Stimulated activated naive CD4-positive, alpha-beta T cell (primary cell): Measurements from ENCODE around the gene STIM1.

ENCODE experiments used
- DNase-seq, 6 experiments: peaks; one replicate each; lab custom pipeline; 2025; lab: John Stamatoyannopoulos, UW

Gene STIM1

GRCh38 chr11:3830730-3831129 lies 24.7 kb upstream of the STIM1 start:
- no peak for DNase-seq

DNA sequence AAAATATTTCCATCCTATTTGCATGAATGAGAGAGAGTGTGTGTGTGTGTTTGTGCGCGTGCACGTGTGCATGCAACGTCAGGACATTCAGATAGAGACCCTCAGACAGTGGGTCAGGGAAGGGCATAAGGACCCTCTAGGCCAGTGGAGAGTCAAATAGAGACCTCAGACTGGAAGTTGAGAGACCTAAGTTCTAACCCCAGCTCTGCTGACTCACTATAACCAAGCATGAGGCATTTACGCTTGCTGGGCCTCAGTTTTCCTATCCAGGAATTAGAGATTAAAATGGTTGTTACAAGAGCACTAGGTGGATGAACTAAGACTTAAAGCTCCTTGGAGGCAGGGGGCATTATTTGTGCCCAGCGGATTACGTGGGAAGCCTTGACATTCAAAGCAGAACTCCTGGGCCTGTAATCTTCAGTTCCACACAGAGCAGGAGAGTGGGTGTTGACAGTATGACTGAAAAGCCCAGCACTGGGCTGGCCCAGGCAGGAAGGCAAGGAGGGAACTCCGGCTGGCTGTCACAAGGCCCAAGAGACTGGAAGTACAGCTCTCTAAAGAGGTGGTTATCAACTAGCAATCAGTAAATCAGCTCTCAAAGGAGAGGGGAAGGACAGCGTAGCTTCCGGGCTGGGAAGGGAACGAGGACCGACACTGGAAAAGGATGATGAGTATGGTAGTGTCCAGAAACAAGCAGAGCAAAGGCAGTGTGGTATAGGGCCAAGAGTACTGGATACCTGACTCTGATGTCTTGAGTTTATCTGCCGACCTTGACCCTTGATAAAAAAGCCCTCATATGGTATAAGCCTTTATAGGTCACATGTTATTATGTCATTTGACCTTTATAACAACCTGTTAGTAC lies 23.9 kb upstream of the STIM1 start:
- peak in 1 of 6 experiments; percentile 11 for DNase-seq

DNA sequence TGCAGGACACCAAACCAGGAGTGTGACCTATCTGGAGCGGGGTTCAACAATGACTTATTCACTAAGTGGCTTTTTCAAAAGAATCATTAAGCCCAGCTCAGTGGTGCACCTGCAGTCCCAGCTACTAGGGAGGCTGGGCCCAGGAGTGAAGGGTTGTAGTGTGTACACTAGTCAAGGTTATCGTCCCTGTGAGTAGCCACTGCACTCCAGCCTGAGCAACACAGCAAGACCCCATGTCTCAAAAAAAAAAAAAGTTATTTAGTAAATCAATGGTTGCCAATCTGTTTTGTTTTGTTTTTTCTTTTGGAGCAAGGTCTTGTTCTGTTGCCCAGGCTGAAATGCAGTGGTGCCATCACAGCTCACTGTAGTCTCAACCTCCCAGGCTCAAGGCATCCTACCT lies 22.6 kb upstream of the STIM1 start:
- DNase-seq, result no peak

DNA sequence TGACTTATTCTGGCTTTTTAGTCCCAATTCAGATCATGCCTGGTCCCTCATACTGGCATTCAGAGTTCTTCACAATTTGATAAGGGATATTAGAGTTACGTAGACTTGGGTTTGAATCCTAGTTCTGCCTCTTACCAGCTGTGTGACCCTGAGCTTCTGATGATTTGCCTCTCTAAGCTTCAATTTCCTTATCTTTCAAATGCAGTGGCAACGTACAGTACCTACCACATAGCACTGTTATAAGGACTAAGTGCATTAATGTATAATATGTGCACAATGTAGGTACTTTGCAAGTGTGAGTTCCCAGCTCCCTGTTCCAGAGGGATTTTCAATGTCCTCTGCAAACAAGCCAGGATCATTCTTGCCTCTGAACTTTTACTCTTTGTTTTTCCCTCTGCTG lies 22.0 kb upstream of the STIM1 start:
- DNase-seq, result no peak

DNA sequence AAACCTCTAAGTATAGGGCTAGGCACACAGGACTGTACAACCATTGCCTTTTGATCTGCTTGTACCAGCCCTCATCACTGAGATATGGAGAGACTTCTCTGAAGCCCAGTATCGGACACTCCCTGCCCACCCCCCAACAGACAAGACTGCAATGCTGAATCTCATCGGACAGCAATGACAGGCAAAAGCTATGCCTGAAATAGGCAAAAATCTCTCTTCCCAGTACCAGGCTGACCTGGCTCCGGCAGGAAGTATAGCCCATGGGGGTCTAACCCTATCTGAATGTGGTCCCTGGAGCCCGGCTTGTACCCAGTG lies 21.2 kb upstream of the STIM1 start:
- DNase-seq, result no peak

GRCh38 chr11:3834664-3835461 lies 20.6 kb upstream of the STIM1 start:
- peak in 1 of 6 experiments; percentile 12 for DNase-seq

- DNase-seq, result no peak
These were observed 19.7 kb upstream of the STIM1 start for GRCh38 chr11:3835751-3836150.

- peak; percentile 26 to 56 (median 42) for DNase-seq
These were observed 18.6 kb upstream of the STIM1 start for GRCh38 chr11:3836903-3837302.

DNA sequence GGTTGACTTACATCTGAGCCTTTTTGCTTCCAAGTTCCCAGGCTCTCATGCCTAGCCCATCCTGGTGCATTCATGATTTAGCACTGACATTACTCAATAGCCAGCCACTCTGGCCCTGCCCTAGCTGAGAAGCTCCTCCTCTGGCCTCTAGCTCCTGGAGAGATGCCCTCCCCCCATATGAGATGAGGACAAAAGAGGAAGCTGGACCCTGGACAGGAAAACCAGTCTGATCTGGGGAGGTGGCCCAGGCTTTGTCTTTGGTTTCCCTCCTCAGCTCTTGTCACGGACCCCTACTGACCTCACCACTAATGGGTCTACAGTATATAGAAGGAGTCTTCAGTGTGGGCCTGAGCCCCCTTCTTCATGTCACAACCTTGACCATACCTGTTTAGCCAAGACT lies 17.7 kb upstream of the STIM1 start:
- DNase-seq, result no peak

- no peak for DNase-seq
These were observed 17.0 kb upstream of the STIM1 start for GRCh38 chr11:3838504-3838903.

DNA sequence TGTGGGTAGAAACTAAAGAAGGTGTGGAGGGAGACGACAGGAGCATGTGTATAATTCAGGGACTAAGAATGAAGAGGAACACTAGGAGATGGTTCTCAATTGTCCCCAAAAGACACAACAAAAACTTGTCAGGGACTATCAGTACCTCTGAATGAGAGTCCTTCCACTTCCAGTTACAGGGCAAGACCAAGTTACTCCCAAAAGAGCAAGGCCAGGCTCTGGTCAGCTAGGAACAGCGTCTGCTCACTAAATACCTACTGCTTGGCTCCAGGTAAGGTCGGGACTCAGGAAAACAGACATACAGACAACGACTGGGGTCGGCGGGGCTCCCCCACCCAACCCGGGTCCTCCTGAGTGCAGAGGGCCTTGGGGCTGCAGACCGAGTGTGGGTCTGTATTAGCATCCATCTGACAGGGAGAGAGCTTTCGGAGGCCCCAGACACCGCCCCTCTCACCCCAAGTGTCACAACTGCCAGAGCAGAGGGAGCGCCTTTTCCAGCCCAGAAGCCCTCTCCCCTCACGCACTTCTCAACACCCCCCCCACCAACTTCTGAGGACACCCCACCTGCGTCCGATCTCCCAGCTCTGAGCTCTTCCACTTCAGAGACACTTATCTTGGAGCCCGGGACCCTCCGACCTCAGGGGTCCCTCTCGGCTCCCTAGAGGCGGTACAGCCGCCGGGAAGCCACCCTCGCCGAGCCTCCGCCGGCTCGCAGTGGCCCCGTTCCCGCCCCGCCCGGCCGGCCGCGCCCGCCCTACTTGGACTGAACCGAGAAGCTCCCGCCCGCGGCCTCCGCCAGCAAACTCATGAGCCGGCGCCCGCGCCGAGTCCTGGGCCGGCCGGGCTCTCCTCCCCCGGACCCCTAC lies 15.2 kb upstream of the STIM1 start:
- DNase-seq, result peak; percentile 26 to 69 (median 54)

DNA sequence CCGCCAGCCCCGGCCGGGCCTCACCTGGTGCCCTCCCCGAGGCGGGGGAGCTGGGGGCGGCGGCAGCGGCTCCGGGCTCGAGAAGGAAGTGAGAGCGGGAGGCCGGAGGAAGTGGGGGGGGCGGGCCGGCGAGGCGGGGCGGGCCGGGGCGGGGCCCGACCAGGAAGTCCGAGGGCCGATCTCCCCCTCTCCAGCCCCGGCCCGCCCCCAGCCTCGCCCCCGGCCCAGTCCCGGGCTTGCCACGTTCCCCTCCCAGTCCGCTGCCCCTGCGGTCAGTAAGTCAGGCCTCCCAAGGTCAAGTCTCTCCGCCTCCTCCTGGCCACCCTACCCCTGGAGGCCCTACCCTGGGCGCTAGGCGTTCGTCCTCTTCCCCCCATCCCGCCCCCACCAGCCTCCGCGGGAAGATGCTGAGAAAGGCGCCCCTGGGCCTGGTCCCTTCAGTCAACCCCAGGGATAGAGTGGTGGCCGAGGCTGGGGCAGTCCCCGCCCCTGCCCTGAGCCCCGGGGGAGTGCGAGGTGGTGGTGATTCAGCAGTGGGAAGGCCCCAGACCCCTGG lies 14.5 kb upstream of the STIM1 start, which contains the start of gene RHOG:
Gene RHOG (minus strand): TSS at position 90 of the 556 bp plus-strand sequence. CDS start 12,821 bp downstream, outside the sequence.
- DNase-seq, result peak in 5 of 6 experiments; percentile 44 to 74 (median 62)

DNA sequence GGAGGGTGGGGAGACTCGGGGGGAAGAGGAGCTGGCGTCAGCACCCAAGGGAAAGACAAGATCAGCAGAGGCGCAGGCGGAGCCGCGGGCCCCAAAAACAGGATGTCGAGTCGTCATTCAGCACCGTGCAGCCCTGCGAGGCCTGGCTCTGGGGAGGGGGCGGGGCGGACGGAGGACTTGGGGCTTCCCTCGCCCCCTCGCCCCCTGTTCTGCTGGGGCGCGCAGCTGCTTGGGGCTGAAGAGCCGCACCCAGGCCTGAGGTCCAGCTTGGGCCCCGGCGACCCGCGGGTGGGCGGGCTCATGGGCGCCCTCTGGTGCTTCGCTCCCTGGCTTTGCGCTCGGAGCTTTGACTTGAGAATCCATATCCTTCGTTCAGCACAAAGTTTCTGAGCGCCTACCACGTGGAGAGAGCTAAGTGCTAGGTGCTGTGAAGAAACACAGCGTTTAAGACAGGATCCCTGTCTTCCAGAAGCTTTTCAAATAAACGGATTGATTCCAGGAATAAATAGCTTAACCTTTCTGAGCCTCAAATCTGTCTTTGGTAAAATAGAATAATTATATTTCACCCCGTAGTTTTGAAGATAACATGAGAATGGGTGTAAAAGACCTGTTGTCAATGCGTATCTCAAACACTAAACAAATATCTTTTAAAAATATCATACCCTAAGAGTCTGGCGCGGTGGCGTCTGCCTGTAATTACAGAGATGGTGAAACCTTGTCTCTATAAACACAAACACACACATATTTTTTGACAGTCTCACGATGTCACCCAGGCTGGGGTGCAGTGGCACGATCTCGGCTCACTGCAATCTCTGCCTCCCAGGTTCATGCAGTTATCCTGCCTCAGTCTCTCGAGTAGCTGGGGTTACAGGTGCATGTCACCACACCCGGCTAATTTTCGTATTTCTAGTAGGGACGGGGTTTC lies 13.8 kb upstream of the STIM1 start:
- DNase-seq, result peak; percentile 88 to 97 (median 94)

DNA sequence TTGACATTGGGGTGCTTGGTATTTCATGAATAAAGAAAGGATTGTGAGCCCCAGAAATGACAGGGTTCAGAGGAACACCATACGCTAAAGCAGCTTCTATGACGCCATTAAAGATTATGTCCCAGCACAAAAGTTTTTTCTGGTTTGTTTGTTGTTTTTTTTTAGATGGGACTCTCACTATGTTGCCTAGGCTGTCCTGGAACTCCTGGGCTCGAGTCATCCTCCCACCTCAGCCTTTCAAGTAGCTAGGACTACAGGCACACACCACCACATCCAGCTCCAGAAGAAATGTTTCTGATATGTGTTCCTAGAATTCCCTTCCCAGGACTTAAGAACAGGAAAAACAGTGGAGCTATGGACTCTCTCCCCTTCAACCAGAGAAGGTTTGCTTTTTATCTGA lies 12.1 kb upstream of the STIM1 start:
- DNase-seq, result no peak

GRCh38 chr11:3845246-3845645 lies 10.2 kb upstream of the STIM1 start:
- no peak for DNase-seq

GRCh38 chr11:3845670-3846069 lies 9.8 kb upstream of the STIM1 start:
- DNase-seq, result no peak

DNA sequence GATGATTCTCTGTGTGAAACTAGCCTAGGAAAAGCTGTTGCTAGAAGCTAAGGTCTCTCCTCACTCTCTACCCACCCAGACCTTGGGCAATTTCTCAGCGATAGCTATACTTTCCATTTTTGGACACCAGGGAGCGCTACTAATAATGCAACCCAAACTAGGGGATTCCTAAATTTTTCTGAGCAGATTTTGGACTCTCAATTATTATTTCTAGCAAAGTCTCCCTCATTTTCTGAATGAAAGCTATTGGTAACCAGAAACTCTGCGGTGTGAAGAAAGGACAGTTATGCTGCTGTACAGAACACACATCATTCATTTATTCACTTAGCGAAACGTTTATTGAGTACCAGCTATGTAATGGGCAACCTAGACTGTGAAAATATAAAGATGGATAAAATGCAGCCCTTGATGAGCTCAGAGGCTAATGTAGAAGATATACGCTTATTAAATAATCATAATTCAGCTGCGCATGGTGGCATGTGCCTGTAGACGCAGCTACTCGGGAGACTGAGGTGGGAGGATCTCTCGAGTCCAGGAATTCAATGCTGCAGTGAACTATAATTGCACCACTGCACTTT lies 6.1 kb upstream of the STIM1 start:
- DNase-seq, result peak in 4 of 6 experiments; percentile 19 to 74 (median 58)

DNA sequence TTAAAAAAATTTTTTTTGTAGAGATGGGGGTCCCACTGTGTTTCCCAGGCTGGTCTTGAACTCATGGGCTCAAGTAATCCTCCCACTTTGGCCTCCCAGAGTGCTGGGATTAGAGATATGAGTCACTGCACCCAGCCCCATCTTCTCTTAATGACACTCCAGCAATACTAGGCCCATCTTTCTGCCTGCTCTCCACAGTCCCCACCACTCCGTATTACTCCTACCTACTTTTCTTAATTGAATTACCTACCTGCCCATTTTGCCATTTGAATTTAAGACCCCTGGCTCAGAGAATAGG lies 2.0 kb upstream of the STIM1 start:
- DNase-seq, result no peak

GRCh38 chr11:3853899-3854659 lies 1.4 kb upstream of the STIM1 start:
- DNase-seq, result peak; percentile 60 to 92 (median 80)

GRCh38 chr11:3854660-3854976 lies 846 bp upstream of the STIM1 start:
- no peak for DNase-seq
